ENCODE data around the gene CDX1. TPM values are rescaled to one million over a fixed set of nuclear protein-coding genes. Genes with fewer than 3 reads are reported as not detected.

Gene CDX1
- total RNA-seq, 2 experiments from 2014 or later: not detected

DNA sequence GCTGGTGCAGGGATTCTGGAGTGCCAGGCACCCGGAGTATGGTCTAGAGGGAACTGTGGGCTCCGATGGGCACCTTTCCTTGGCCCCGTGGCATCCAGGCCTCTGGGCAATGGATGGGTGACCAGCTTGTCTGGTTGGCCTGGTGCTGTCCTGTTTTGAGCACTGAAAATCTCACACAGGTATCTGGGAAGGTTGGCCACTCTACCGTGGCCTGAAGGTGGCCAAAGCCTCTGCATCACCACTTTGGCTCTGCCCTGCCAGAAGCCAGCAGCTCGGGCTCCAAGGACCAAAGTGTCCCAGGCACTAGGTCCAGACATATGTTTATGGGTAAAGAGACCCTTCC is 52.1 kb downstream of the CDX1 start:
- CTCF ChIA-PET: interaction anchor here (0.7 to 1.0 kb wide), 2 partner anchors 88 to 218 kb away, joined by 3 read pairs; no protein-coding TSS in a partner anchor

DNA sequence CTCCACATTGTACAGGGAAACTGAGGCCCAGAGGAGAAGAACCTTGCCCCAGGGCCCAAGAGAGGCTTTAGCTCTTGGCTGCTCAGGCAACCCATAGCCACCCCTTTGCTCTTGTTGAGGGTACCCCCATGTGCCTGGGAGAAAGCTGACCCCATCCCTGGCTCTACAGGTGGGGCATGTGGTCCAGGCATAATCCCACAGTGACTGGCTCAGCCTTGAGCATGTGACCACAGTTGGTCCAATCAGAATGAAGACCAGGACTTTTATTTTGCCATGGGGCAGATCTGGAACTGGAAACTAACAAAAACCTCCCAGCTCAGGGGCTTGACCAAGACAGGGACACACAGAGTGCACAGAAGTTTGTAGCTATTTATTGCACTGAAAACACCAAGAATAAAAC is 52.6 kb downstream of the CDX1 start:
- H3K27me3 ChIP-seq (ENCODE audit: control insufficient read depth in 1 of 2, insufficient read depth in 2 of 2, low read length in 2 of 2): peaks cover 2 to 6% of the 10 kb centered on the region in 2 experiments
- no peak for DNase-seq
- Mint-ChIP-seq H3K4me1 (ENCODE audit: low read depth) (peaks cover 4% of the 10 kb centered on the region), H3K27me3 (peaks cover 17% of the 10 kb centered on the region), H3K27ac (no peak overlapping the region), H3K36me3 (ENCODE audit: low read depth) (no peaks in the 10 kb centered on the region), H3K4me3 (no peak overlapping the region), H3K9me3 (no peaks in the 10 kb centered on the region)
- no peak for ATAC-seq (ENCODE audit: poor library complexity)
- H3K4me3 ChIP-seq (ENCODE audit: low read length): no peak overlapping the region
- peaks cover 4% of the 10 kb centered on the region for H3K4me1 ChIP-seq (ENCODE audit: insufficient read depth, low read length)
- H3K36me3 ChIP-seq (ENCODE audit: insufficient read depth, low read length): no peaks in the 10 kb centered on the region
- TF ChIP-seq, protein P1, sequence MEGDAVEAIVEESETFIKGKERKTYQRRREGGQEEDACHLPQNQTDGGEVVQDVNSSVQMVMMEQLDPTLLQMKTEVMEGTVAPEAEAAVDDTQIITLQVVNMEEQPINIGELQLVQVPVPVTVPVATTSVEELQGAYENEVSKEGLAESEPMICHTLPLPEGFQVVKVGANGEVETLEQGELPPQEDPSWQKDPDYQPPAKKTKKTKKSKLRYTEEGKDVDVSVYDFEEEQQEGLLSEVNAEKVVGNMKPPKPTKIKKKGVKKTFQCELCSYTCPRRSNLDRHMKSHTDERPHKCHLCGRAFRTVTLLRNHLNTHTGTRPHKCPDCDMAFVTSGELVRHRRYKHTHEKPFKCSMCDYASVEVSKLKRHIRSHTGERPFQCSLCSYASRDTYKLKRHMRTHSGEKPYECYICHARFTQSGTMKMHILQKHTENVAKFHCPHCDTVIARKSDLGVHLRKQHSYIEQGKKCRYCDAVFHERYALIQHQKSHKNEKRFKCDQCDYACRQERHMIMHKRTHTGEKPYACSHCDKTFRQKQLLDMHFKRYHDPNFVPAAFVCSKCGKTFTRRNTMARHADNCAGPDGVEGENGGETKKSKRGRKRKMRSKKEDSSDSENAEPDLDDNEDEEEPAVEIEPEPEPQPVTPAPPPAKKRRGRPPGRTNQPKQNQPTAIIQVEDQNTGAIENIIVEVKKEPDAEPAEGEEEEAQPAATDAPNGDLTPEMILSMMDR (IDR thresholded peaks at IDR 0.05): no peak
- H3K27ac ChIP-seq (ENCODE audit: low read depth in 1 of 2, low read length in 2 of 2): no peak overlapping the region
- intact Hi-C loops (cut with DNase I, micrococcal nuclease): loop anchor here (2.0 to 5.0 kb wide), 3 partner anchors 218 to 584 kb away; no protein-coding TSS in a partner anchor
- ChIA-PET CTCF (no interaction called here), POLR2A (no interaction called here)
- H3K9me3 ChIP-seq (ENCODE audit: control insufficient read depth in 1 of 2, insufficient read depth in 1 of 2, low read length in 2 of 2): no peaks in the 10 kb centered on the region

More for the DNA sequence above, 52.1 kb downstream of the CDX1 start:
- POLR2A ChIA-PET: no interaction called here
- no peak overlapping the region for H3K27ac Mint-ChIP-seq
- no peaks in the 10 kb centered on the region for H3K36me3 ChIP-seq (ENCODE audit: insufficient read depth, low read length)
- H3K27ac ChIP-seq (ENCODE audit: low read depth in 1 of 2, low read length in 2 of 2): no peak overlapping the region
- no peak overlapping the region for H3K4me3 ChIP-seq (ENCODE audit: low read length)
- peaks cover 17% of the 10 kb centered on the region for H3K27me3 Mint-ChIP-seq
- peaks cover 4% of the 10 kb centered on the region for H3K4me1 Mint-ChIP-seq (ENCODE audit: low read depth)
- DNase-seq: no peak
- H3K36me3 Mint-ChIP-seq (ENCODE audit: low read depth): no peaks in the 10 kb centered on the region
- ATAC-seq (ENCODE audit: poor library complexity): no peak
- H3K9me3 Mint-ChIP-seq: no peaks in the 10 kb centered on the region
- H3K27me3 ChIP-seq (ENCODE audit: control insufficient read depth in 1 of 2, insufficient read depth in 2 of 2, low read length in 2 of 2): peaks cover 2 to 6% of the 10 kb centered on the region in 2 experiments
- TF ChIP-seq, protein P1 (IDR thresholded peaks at IDR 0.05): no peak
- H3K4me3 Mint-ChIP-seq: no peak overlapping the region
- H3K4me1 ChIP-seq (ENCODE audit: insufficient read depth, low read length): peaks cover 4% of the 10 kb centered on the region
- no peaks in the 10 kb centered on the region for H3K9me3 ChIP-seq (ENCODE audit: control insufficient read depth in 1 of 2, insufficient read depth in 1 of 2, low read length in 2 of 2)
- intact Hi-C loops (cut with DNase I, micrococcal nuclease): loop anchor here (1.0 to 5.0 kb wide), 5 partner anchors 57 to 584 kb away; no protein-coding TSS in a partner anchor

DNA sequence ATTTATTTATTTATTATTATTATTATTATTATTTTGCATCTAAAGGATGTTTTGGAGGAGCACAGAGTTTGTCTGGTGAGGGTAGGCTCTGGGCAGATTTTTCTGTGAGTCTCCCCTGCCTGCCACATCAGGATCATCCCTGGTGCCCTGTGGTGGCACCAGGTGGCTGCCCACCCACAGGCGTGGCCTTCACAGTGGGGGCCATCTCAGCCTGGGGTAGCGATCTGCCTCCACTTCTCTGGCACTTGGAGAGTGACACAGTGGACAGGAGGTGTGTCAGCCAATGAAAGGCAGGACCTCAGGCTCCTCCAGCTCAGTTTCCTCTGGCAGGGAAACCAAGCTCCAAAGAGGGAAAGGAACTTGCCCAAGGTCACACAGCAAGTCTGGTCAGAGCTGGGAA is 53.3 kb downstream of the CDX1 start:
- Histone ChIP-seq H3K9me3 (ENCODE audit: control insufficient read depth in 1 of 2, insufficient read depth in 1 of 2, low read length in 2 of 2) (no peaks in the 10 kb centered on the region), H3K27ac (ENCODE audit: low read depth in 1 of 2, low read length in 2 of 2) (no peak overlapping the region), H3K4me1 (ENCODE audit: insufficient read depth, low read length) (peaks cover 4% of the 10 kb centered on the region), H3K36me3 (ENCODE audit: insufficient read depth, low read length) (no peaks in the 10 kb centered on the region), H3K4me3 (ENCODE audit: low read length) (no peak overlapping the region), H3K27me3 (ENCODE audit: control insufficient read depth in 1 of 2, insufficient read depth in 2 of 2, low read length in 2 of 2) (peaks cover 2 to 6% of the 10 kb centered on the region in 2 experiments)
- H3K4me1 Mint-ChIP-seq (ENCODE audit: low read depth): peaks cover 4% of the 10 kb centered on the region
- POLR2A ChIA-PET: no interaction called here
- no peaks in the 10 kb centered on the region for H3K9me3 Mint-ChIP-seq
- no peaks in the 10 kb centered on the region for H3K36me3 Mint-ChIP-seq (ENCODE audit: low read depth)
- CTCF ChIA-PET: no interaction called here
- peaks cover 17% of the 10 kb centered on the region for H3K27me3 Mint-ChIP-seq
- no peak overlapping the region for H3K27ac Mint-ChIP-seq
- TF ChIP-seq, protein P1 (IDR thresholded peaks at IDR 0.05): no peak
- intact Hi-C loops (cut with DNase I, micrococcal nuclease): loop anchor here (2.0 to 5.0 kb wide), 3 partner anchors 217 to 585 kb away; no protein-coding TSS in a partner anchor
- DNase-seq (no peak), ATAC-seq (ENCODE audit: poor library complexity) (no peak)
- no peak overlapping the region for H3K4me3 Mint-ChIP-seq
